Thyroid gland (tissue), 4 donors: ENCODE measurements around the gene UGT8. TPM values are rescaled to one million over a fixed set of nuclear protein-coding genes. Genes with fewer than 3 reads are reported as not detected.

Experiments
- DNase-seq, 2 donors: peaks; one replicate each; pipeline ENCODE4 v3.0.0-alpha.2; 2019
- H3K27ac ChIP-seq, 3 donors: fragments of 200-600 bp; sonication (generic); 1 replicate in 2 of 3; 2 replicates in 1 of 3; pipeline ENCODE4 v1.5.1; 2016 to 2019; ENCODE audit warnings: mild to moderate bottlenecking in 1 of 3, moderate library complexity in 1 of 3
- H3K27me3 ChIP-seq: fragments of 200-600 bp; sonication (generic); one replicate; pipeline ENCODE4 v1.5.1; 2019
- H3K36me3 ChIP-seq, 2 donors: fragments of 200-600 bp; sonication (generic); one replicate each; pipeline ENCODE4 v1.5.1; 2016 to 2019
- H3K4me1 ChIP-seq, 2 donors: fragments of 200-600 bp; sonication (generic); one replicate each; pipeline ENCODE4 v1.5.1; 2017 to 2019
- H3K4me3 ChIP-seq, 3 donors: fragments of 200-600 bp; sonication (generic); replicated peaks in 1 of 3; 1 replicate in 2 of 3; 2 replicates in 1 of 3; pipeline ENCODE4 v1.5.1; 2016; ENCODE audit warnings: mild to moderate bottlenecking in 1 of 3
- H3K9me3 ChIP-seq: fragments of 200-600 bp; sonication (generic); one replicate; pipeline ENCODE4 v1.5.1; 2017
- POLR2A ChIP-seq, 2 donors: fragments of 450-650 bp; IDR thresholded peaks; one replicate each; pipeline ENCODE4 v1.6.1; 2017; ENCODE audit warnings: antibody characterized with exemption in 2 of 2, mild to moderate bottlenecking in 2 of 2, moderate library complexity in 1 of 2
- WGBS, 2 donors: methylation state at CpG; one replicate each; pipeline ENCODE4 v1.1.5; 2017; 5-methylcytosine and 5-hydroxymethylcytosine counted together
- intact Hi-C: fragments of 100-400 bp; cut with DNase I; formaldehyde crosslinking; loops from one replicate; pipeline ENCODE4 v1.15.1; 2023
- total RNA-seq, 4 donors: library from RNA; depleted of rRNA; stranded (reverse); fragments of >200 nt; gene quantifications; one replicate each; pipeline ENCODE4 v1.2.3, GENCODE V29; 2016
- TF ChIP-seq, protein P1 (sequence below), 6 experiments: fragments of 200-600 bp in 3 of 6; fragments of 450-650 bp in 3 of 6; sonication (generic) in 3 of 6; IDR thresholded peaks; one replicate each; pipeline ENCODE4 v1.5.1; 2016 to 2019; ENCODE audit warnings: antibody characterized with exemption in 6 of 6, mild to moderate bottlenecking in 2 of 6, inconsistent platforms in 1 of 6, moderate library complexity in 1 of 6

Gene UGT8
- total RNA-seq, 4 donors from 2014 or later, result 7.8 to 21.0 (median 13.6) TPM

DNA sequence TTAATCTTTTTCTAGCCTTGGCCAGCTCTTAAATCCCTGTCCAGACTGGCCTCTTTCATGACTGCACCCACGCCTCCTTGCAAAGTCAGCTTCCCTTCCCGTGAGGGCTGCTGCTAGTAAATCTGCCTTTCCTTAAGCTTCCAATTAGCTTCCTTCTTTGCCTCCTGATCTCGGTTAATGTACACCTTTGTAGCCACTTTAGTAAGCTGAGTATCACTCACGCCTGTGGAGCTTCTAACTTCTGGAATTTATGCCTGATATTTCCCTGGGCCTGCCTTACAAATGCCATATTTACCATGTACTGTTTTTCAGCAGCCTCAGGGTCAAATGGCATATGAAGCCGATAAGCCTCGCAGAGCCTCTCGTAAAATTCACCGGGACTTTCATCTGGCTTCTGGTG is 5.1 kb upstream of the UGT8 start:
- no peaks in the 10 kb centered on the region for H3K36me3 ChIP-seq
- TF ChIP-seq, protein P1, sequence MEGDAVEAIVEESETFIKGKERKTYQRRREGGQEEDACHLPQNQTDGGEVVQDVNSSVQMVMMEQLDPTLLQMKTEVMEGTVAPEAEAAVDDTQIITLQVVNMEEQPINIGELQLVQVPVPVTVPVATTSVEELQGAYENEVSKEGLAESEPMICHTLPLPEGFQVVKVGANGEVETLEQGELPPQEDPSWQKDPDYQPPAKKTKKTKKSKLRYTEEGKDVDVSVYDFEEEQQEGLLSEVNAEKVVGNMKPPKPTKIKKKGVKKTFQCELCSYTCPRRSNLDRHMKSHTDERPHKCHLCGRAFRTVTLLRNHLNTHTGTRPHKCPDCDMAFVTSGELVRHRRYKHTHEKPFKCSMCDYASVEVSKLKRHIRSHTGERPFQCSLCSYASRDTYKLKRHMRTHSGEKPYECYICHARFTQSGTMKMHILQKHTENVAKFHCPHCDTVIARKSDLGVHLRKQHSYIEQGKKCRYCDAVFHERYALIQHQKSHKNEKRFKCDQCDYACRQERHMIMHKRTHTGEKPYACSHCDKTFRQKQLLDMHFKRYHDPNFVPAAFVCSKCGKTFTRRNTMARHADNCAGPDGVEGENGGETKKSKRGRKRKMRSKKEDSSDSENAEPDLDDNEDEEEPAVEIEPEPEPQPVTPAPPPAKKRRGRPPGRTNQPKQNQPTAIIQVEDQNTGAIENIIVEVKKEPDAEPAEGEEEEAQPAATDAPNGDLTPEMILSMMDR (IDR thresholded peaks at IDR 0.05), result no peak
- no peak for TF ChIP-seq POLR2A (IDR thresholded peaks at IDR 0.05)
- H3K27ac ChIP-seq, result no peak overlapping the region
- H3K9me3 ChIP-seq, result no peaks in the 10 kb centered on the region
- H3K27me3 ChIP-seq, result no peaks in the 10 kb centered on the region
- no peak overlapping the region for H3K4me3 ChIP-seq
- H3K4me1 ChIP-seq, result peaks cover 0 to 5% of the 10 kb centered on the region in 2 donors
- WGBS, 2 donors, result 90 to 93% methylated on average over 8 of the region's 8 CpGs
- no peak for DNase-seq
- intact Hi-C loops, result no loop called here

DNA sequence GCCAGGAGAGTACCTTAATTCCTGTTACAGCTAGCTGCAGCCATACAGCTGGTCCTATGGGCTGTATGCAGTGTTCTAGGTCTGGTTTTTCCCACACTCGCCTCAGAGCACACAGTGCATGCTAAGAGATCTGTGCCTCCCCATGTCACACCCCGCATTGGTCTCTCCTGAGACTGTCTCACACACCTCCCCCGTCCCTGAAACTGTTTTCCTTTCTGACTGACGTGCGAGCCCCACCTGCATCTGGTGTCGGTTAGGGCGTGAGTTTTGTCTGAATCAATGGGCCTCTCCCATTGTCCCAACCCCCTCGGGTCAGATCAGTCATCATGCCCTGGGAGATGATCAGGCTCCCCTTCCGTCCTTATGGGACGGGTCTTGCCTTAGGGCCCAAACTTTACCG is 3.4 kb upstream of the UGT8 start:
- Histone ChIP-seq H3K9me3 (no peaks in the 10 kb centered on the region), H3K4me1 (peaks cover 0 to 5% of the 10 kb centered on the region in 2 donors), H3K27me3 (no peaks in the 10 kb centered on the region), H3K4me3 (no peak overlapping the region), H3K36me3 (no peaks in the 10 kb centered on the region), H3K27ac (no peak overlapping the region)
- WGBS, 2 donors, result 87 to 96% methylated on average over 10 to 11 of the region's 11 CpGs
- DNase-seq, result no peak
- intact Hi-C loops, result no loop called here
- no peak for TF ChIP-seq POLR2A (IDR thresholded peaks at IDR 0.05)
- TF ChIP-seq, protein P1 (IDR thresholded peaks at IDR 0.05), result no peak

DNA sequence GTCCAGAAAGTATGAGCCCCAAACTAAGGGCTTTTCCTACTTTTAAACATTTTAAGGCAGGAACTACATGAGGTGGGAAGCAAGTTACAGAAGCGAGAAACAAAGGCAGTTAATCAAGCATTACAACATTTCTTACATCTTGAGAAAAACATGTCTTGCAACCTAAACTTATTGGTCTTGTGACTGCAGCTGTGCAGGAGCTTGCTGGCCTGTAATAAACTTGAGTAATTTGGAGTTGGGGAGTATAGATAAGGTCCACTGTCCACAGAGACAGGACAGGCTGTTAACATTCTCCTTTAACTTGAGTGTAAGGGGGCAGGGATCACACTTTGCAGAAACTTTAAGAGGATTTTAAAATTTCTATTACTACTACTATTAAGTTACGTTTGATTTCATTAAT is 2.7 kb upstream of the UGT8 start:
- H3K27me3 ChIP-seq, result no peaks in the 10 kb centered on the region
- peaks cover 0 to 5% of the 10 kb centered on the region in 2 donors for H3K4me1 ChIP-seq
- no peak overlapping the region for H3K27ac ChIP-seq
- intact Hi-C loops, result no loop called here
- TF ChIP-seq, protein P1 (IDR thresholded peaks at IDR 0.05), result no peak
- no peak for TF ChIP-seq POLR2A (IDR thresholded peaks at IDR 0.05)
- no peaks in the 10 kb centered on the region for H3K36me3 ChIP-seq
- 89 to 95% methylated on average over 2 of the region's 2 CpGs for WGBS, 2 donors
- H3K9me3 ChIP-seq, result no peaks in the 10 kb centered on the region
- H3K4me3 ChIP-seq, result no peak overlapping the region
- no peak for DNase-seq

DNA sequence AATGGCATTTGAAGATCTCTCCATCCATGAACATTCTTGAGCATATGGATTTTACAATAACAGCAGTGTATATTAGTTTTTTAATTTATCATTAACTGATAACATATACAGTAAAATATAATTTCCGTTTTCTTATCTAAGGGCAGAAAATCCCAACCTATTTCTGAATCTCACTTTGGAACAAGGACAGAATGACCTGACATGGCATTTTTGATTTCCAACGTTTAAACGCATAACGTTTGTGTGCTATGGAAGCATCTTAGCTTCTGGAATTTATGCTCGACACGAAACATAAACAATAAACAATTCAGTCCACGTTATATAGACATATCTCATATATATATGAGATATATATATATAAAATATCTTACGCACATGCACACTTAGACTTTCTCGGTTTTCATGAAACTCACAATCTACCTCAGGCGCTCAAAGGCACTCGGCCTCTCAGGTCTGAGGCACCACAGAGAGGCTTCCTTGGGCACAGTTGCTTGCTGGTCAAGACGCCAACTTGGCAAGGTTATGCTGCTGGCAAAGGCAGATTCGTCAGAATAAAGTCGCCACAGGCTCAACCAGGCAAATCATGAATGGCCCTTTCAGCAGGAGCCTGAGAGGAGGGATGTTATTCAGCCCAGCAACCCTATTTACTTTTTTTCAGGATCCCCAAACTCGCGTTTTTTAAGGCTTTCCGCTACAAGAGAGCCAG is 1.0 kb upstream of the UGT8 start:
- intact Hi-C loops, result no loop called here
- Histone ChIP-seq H3K27me3 (no peaks in the 10 kb centered on the region), H3K4me1 (peaks cover 0 to 5% of the 10 kb centered on the region in 2 donors), H3K27ac (no peak overlapping the region), H3K9me3 (no peaks in the 10 kb centered on the region), H3K36me3 (no peaks in the 10 kb centered on the region), H3K4me3 (peak overlapping the region in 2 of 3 donors; percentile 47 to 76)
- 55 to 58% methylated on average over 17 of the region's 17 CpGs for WGBS, 2 donors
- TF ChIP-seq, protein P1 (IDR thresholded peaks at IDR 0.05), result no peak
- TF ChIP-seq POLR2A (IDR thresholded peaks at IDR 0.05), result no peak
- peak; percentile 13 to 23 for DNase-seq

DNA sequence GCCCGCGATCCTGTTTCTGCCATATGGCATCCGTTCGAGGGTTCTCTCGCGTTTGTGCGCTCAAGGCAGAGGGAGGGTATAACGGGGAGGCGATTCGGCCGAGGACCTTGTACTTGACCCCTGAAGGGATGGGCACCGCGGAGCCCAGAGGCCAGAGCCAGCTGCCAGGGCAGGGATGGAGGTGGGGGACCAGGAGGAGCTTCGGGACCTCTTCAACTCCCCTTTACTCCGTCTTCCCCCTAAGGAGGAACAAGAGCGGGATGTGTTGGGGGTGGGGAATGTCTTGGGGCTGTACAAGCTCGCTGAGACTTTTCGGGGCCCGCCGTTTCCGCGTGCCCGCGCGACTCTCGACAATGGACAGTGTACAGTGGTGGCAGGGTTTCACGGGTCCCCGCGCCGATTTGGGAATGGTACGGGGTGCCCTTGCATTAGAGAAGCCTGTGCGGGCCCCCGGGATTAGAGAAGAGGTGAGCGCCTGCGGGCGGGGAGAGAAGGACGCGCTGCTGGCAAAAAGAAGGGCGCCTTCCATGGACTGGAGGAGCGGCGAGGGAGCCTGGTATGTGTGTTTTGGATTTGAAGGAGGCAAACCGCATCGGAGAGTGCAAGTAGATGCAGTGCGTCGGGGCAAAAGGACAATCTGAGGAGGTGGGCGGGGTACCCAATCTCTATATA is 760 bp downstream of the UGT8 start:
- H3K27me3 ChIP-seq, result no peaks in the 10 kb centered on the region
- intact Hi-C loops, result no loop called here
- TF ChIP-seq POLR2A (IDR thresholded peaks at IDR 0.05), result no peak
- TF ChIP-seq, protein P1 (IDR thresholded peaks at IDR 0.05), result no peak
- H3K36me3 ChIP-seq, result no peaks in the 10 kb centered on the region
- 2% methylated on average over 39 to 43 of the region's 46 CpGs for WGBS, 2 donors
- DNase-seq, result peak; percentile 55 to 59
- H3K9me3 ChIP-seq, result no peaks in the 10 kb centered on the region
- peaks cover 0 to 5% of the 10 kb centered on the region in 2 donors for H3K4me1 ChIP-seq
- peak overlapping the region in 1 of 3 donors; percentile 22 for H3K27ac ChIP-seq
- H3K4me3 ChIP-seq, result peak overlapping the region; percentile 13 to 76 (median 47)
